HL-60 (cell line): ENCODE measurements around the gene NDUFAF7.

Experiments
- CTCF ChIP-seq: IDR thresholded peaks from one replicate; pipeline ENCODE4 v1.5.1; 2011; ENCODE audit warnings: low read length, control low read depth, inconsistent platforms; ENCODE audit not compliant: insufficient read depth
- GABPA ChIP-seq: IDR thresholded peaks from 2 replicates; pipeline ENCODE4 v1.6.1; 2012; ENCODE audit warnings: low read depth

DNA sequence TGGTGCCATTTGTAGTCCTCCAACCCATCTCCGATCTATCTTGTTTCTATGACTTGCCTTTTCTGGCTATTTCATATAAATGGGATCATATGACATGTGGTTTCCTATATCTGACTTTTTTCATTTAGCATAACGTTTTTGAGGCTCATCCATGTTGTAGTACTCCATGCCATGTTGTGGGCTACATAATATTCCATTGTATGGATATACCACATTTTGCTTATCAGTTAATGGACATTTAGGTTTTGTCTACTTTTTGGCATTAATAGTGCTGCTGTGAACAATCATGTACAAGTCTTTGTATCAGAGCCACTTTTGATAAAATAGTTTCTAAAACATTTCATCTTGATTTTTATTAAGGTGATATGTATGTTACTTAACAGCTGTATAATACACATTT, 27.8 kb upstream of the NDUFAF7 start:
- TF ChIP-seq CTCF (no peak), GABPA (no peak)
